Measurements from ENCODE around the gene CREB5. TPM values are rescaled to one million over a fixed set of nuclear protein-coding genes. Genes with fewer than 3 reads are reported as not detected.

CREB5 gene
- polyA plus RNA-seq, 1 donor from 2014 or later = 3.7 TPM

- Histone ChIP-seq H3K36me3 (ENCODE audit: insufficient read depth, low read length) (no peaks in the 10 kb centered on the region), H4K20me1 (ENCODE audit: insufficient read depth) (no peaks in the 10 kb centered on the region), H3K79me2 (replicated peaks; ENCODE audit: insufficient read depth, low read length) (no peaks in the 10 kb centered on the region), H3F3A (ENCODE audit: insufficient read depth, low read length, poor library complexity, severe bottlenecking) (no peaks in the 10 kb centered on the region), H3K9ac (ENCODE audit: low read length) (no peak overlapping the region), H3K27ac (ENCODE audit: low read length) (no peak overlapping the region), H2AFZ (ENCODE audit: low read depth, low read length) (no peak overlapping the region), H3K27me3 (ENCODE audit: insufficient read depth, low read depth, low read length) (no peaks in the 10 kb centered on the region), H3K9me3 (ENCODE audit: low read length) (no peaks in the 10 kb centered on the region), H3K9me2 (ENCODE audit: insufficient read depth, low read length) (no peaks in the 10 kb centered on the region), H3K4me2 (ENCODE audit: low read length) (no peak overlapping the region), H3K4me3 (ENCODE audit: low read length) (no peak overlapping the region)
- TF ChIP-seq REST (IDR thresholded peaks at IDR 0.05; ENCODE audit: borderline replicate concordance) = no peak
- TF ChIP-seq SMC3 (conservative IDR thresholded peaks at IDR 0.05; ENCODE audit: poor library complexity) = no peak
- no peak for TF ChIP-seq CTCF (IDR thresholded peaks at IDR 0.05; ENCODE audit: poor library complexity, severe bottlenecking)
- no peak for TF ChIP-seq EZH2 (IDR thresholded peaks at IDR 0.05; ENCODE audit: borderline replicate concordance, insufficient read depth, low read length, poor library complexity, severe bottlenecking)
- no peak for TF ChIP-seq TAF1 (IDR thresholded peaks at IDR 0.05; ENCODE audit: low read depth)
- TF ChIP-seq RAD21 (conservative IDR thresholded peaks at IDR 0.05) = no peak
- TF ChIP-seq EP300 (conservative IDR thresholded peaks at IDR 0.05; ENCODE audit: poor library complexity, severe bottlenecking) = no peak
- no peak for TF ChIP-seq MXI1 (conservative IDR thresholded peaks at IDR 0.05; ENCODE audit: poor library complexity, severe bottlenecking)
- no peak for TF ChIP-seq POLR2AphosphoS5 (IDR thresholded peaks at IDR 0.05)
Observed at GRCh38 chr7:28767356-28767755, 355.0 kb downstream of the CREB5 start.

GRCh38 chr7:28768577-28769147 lies 356.3 kb downstream of the CREB5 start:
- TF ChIP-seq POLR2AphosphoS5 (IDR thresholded peaks at IDR 0.05) (no peak), SMC3 (conservative IDR thresholded peaks at IDR 0.05; ENCODE audit: poor library complexity) (no peak), TAF1 (IDR thresholded peaks at IDR 0.05; ENCODE audit: low read depth) (no peak), EZH2 (IDR thresholded peaks at IDR 0.05; ENCODE audit: borderline replicate concordance, insufficient read depth, low read length, poor library complexity, severe bottlenecking) (no peak), MXI1 (conservative IDR thresholded peaks at IDR 0.05; ENCODE audit: poor library complexity, severe bottlenecking) (no peak), REST (IDR thresholded peaks at IDR 0.05; ENCODE audit: borderline replicate concordance) (no peak), CTCF (IDR thresholded peaks at IDR 0.05; ENCODE audit: poor library complexity, severe bottlenecking) (no peak), EP300 (conservative IDR thresholded peaks at IDR 0.05; ENCODE audit: poor library complexity, severe bottlenecking) (no peak), RAD21 (conservative IDR thresholded peaks at IDR 0.05) (no peak)
- H3K9ac ChIP-seq (ENCODE audit: low read length) = no peak overlapping the region
- no peaks in the 10 kb centered on the region for H4K20me1 ChIP-seq (ENCODE audit: insufficient read depth)
- no peak overlapping the region for H3K27ac ChIP-seq (ENCODE audit: low read length)
- no peaks in the 10 kb centered on the region for H3K27me3 ChIP-seq (ENCODE audit: insufficient read depth, low read depth, low read length)
- H3K36me3 ChIP-seq (ENCODE audit: insufficient read depth, low read length) = no peaks in the 10 kb centered on the region
- no peak overlapping the region for H3K4me3 ChIP-seq (ENCODE audit: low read length)
- no peak overlapping the region for H3K4me2 ChIP-seq (ENCODE audit: low read length)
- no peaks in the 10 kb centered on the region for H3K9me3 ChIP-seq (ENCODE audit: low read length)
- H3K79me2 ChIP-seq (replicated peaks; ENCODE audit: insufficient read depth, low read length) = no peaks in the 10 kb centered on the region
- no peak overlapping the region for H2AFZ ChIP-seq (ENCODE audit: low read depth, low read length)
- no peaks in the 10 kb centered on the region for H3F3A ChIP-seq (ENCODE audit: insufficient read depth, low read length, poor library complexity, severe bottlenecking)
- H3K9me2 ChIP-seq (ENCODE audit: insufficient read depth, low read length) = no peaks in the 10 kb centered on the region
